GM12873 (cell line): ENCODE data around the gene TIMM9.
A peak's percentile ranks its signal among the peaks of the same experiment; 100 is the strongest.

Experiments
- TF ChIP-seq, protein P1 (sequence below): IDR thresholded peaks from 2 replicates; pipeline ENCODE4 v1.5.1; 2012; ENCODE audit warnings: low read depth, mild to moderate bottlenecking, moderate library complexity, low read length, control low read depth; ENCODE audit not compliant: insufficient read depth; ENCODE audit errors: missing control alignments

TIMM9 gene

DNA sequence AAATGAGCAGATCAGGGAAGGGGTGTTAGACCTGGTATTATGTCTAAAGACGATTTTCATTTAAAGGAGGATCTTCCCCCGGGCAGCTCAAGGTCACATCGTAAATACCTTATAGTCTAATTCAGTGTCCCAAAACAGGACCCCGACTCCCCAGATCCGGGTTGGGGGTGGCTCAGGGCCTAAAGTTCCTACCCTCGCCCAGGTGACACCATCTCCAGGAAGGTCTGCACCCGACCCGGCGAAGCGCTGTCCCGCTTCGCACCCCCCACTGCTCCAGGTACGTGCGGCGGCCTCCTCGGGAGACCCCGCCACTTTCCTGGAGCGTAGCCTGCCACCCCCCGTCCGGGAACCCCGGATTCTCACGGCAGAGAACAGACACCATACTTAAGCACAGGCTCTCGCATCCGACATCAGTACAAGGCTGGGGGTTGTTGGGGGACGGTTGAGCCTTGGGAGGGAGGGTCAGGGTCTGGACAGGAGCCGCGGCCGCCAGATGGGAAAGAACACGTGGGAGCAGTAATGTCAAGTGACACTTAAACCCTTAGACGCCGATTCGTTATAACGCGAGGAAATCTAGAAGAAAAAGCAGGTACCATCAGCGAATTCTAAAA lies 556 bp downstream of the TIMM9 start:
- TF ChIP-seq, protein P1, sequence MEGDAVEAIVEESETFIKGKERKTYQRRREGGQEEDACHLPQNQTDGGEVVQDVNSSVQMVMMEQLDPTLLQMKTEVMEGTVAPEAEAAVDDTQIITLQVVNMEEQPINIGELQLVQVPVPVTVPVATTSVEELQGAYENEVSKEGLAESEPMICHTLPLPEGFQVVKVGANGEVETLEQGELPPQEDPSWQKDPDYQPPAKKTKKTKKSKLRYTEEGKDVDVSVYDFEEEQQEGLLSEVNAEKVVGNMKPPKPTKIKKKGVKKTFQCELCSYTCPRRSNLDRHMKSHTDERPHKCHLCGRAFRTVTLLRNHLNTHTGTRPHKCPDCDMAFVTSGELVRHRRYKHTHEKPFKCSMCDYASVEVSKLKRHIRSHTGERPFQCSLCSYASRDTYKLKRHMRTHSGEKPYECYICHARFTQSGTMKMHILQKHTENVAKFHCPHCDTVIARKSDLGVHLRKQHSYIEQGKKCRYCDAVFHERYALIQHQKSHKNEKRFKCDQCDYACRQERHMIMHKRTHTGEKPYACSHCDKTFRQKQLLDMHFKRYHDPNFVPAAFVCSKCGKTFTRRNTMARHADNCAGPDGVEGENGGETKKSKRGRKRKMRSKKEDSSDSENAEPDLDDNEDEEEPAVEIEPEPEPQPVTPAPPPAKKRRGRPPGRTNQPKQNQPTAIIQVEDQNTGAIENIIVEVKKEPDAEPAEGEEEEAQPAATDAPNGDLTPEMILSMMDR: no peak

DNA sequence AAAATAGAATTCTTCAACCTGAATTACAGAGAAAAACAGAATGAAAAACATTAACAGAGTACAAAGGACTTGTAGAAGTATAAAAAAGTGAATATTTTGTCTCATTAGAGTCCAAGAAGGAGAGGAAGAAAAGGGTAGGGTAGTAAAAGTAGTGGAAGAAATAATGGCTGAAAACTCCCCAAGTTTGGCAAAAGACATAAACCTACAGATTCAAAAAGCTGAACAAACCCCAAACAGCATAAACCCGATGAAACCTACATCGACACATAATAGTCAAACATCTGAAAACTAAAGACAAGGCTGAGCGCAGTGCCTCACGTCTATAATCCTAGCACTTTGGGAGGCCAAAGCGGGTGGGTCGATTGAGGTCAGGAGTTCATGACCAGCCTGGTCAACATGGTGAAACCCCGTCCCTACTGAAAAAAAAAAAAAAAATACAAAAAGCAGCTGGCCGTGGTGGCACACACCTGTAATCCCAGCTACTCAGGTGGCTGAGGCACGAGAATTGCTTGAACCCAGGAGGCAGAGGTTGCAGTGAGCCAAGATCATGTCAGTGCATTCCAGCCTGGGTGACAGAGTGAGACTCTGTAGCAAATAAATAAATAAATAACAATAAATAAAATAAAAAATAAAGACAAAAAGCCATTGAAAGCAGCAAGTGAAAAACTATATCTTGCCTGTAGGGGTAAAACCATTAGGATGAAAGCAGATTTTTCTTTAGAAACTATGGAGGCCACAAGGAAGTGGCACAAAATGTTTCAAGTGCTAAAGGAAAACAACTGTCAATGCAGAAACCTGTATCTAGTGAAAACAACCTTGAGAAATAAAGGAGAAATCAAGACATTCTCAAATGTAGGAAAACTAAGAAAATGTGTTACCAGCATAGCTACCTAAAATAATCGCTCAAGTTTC lies 11.4 kb downstream of the TIMM9 start:
- TF ChIP-seq, protein P1: no peak

DNA sequence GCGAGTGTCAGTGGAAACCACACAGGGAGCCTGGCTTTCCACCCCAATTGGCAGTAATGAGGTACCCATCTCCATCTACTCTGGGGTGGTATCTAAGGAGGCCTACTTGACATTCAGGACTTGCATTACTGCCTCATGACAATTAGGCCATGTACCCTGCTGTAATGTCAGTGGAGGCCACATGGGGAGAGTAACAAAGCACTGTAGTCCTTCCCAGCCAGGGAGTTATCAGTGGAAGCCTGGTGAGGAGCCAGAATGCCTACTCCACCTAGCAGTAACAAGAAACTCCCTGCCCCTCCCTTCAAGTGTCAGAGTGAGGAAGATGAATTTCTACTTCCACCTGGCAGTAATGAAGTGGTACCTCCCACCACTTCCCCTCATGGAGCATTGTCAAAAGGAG lies 12.5 kb downstream of the TIMM9 start:
- TF ChIP-seq, protein P1: peak; percentile 21

DNA sequence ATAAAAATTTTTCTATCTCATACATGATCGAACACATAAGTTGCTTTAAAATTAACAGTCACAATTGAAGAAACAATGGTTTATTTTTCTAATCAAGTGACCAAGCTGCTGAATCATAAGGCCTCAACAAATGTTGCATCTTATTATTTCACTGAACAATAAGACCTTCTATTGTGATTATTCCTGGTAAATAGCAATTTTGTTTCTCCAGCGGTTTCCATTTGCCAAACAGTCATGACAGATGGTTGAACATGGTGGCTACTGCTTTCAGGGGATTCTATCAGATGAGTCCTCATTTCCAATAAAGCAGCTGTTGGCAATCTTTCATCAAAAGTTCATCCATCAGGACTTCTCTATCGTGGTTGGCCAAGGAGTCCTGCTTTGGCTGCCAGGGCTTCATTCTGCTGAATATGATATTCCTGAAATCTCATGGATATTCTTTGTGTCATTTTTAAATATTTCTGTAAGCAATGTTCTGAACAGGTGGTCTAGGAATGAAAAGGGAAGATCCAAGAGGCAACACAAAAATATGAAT lies 18.6 kb downstream of the TIMM9 start:
- TF ChIP-seq, protein P1: no peak

DNA sequence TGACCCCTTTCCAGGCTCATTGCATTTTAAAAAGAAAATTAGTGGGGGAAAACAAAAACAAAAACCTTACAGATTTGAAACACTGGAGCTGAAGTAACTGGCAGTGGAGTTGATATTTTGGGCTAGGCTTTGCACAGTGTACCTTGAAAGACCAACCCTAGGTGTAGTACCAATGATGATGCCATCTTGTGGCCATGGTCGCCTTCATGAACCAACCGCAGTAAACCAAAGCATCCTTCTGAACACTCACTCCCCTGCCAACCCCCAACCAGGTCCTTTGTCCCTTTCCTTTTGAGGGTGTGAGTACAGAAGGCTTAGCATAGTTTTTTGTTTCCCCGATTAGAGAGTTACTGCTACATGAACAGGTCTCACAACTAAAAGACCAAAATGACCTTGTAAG lies 25.7 kb downstream of the TIMM9 start:
- TF ChIP-seq, protein P1: peak; percentile 20

DNA sequence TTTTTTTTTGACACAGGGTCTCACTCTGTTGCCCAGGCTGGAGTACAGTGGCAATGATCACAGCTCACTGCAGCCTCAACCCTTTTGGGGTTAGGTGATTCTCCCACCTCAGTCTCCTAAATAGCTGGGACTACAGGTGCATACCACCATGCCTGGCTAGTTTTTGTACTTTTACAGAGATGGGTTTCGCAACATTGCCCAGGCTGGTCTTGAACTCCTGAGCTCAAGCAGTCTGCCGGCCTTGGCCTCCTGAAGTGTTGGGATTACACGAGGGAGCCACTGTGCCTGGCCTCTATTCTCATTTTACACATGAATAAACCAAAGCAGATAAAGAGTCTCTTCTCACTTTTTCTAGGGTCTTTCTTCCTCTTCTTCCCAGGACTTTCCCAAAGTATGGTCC lies 28.4 kb downstream of the TIMM9 start:
- TF ChIP-seq, protein P1: no peak

DNA sequence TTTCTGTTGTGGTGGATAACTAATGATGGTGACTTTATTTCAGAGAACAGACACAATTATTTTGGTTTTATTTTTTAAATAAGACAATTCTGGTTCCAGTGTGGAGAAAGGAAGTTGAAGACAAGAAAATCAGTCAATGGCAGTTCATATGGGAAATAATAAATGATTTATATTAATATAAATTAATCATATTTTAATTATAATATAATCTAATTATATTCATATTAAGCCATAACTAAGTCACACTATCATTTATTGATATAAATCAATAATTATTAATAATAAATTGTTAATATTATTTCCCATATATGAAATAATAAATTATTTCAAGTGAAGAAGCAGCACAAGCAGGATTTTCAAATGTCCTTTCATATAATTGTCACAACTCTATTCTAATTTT lies 28.8 kb downstream of the TIMM9 start:
- TF ChIP-seq, protein P1: no peak
